Spinal cord (tissue), 10 donors: ENCODE measurements around the gene CBFB. TPM values are rescaled to one million over a fixed set of nuclear protein-coding genes. Genes with fewer than 3 reads are reported as not detected.
A peak's percentile ranks its signal among the peaks of the same experiment; 100 is the strongest.
"Not testable (repeated sequence)": the region's sequence is repeated elsewhere in the genome, so short reads cannot be mapped to it uniquely, and the experiment has no call there.

Source experiments
- DNase-seq, 6 donors: peaks; one replicate each; pipeline versions ENCODE4 v3.0.0 to v3.0.0-alpha.2; 2013 to 2015; ENCODE audit warnings: low spot score in 6 of 6, low read depth in 4 of 6
- H3K27ac ChIP-seq: one replicate; pipeline ENCODE4 v1.5.1; 2013; ENCODE audit warnings: low read depth, low read length, control low read depth
- H3K27me3 ChIP-seq: one replicate; pipeline ENCODE4 v1.6.1; 2013; ENCODE audit warnings: low read length; ENCODE audit not compliant: control insufficient read depth, insufficient read depth
- H3K36me3 ChIP-seq: one replicate; pipeline ENCODE4 v1.6.1; 2013; ENCODE audit warnings: low read length; ENCODE audit not compliant: control insufficient read depth, insufficient read depth
- H3K4me1 ChIP-seq: one replicate; pipeline ENCODE4 v1.6.1; 2013; ENCODE audit warnings: low read length; ENCODE audit not compliant: control insufficient read depth, insufficient read depth
- H3K4me3 ChIP-seq: one replicate; pipeline ENCODE4 v1.5.1; 2013; ENCODE audit warnings: low read depth, low read length, control low read depth
- H3K9me3 ChIP-seq: one replicate; pipeline ENCODE4 v1.6.1; 2013; ENCODE audit warnings: low read length; ENCODE audit not compliant: control insufficient read depth, insufficient read depth
- WGBS: methylation state at CpG from one replicate; pipeline ENCODE4 v1.1.5; 2013; ENCODE audit warnings: missing lambda C conversion rate; ENCODE audit not compliant: insufficient coverage; 5-methylcytosine and 5-hydroxymethylcytosine counted together
- polyA plus RNA-seq, 2 donors: library from polyadenylated mRNA; unstranded; fragments of 120-200 nt; gene quantifications; one replicate each; pipeline ENCODE4 v1.2.1, GENCODE V29; 2013; ENCODE audit not compliant: insufficient read length in 2 of 2
- total RNA-seq, 2 donors: library from RNA; depleted of rRNA in 1 of 2; stranded (reverse); fragments of 120-200 nt in 1 of 2; fragments of >200 nt in 1 of 2; gene quantifications; one replicate each; pipeline versions ENCODE4 v1.2.3 to v1.2.4, GENCODE V29; 2013 to 2014
- donor health status: healthy.

Gene CBFB
- total and polyA plus RNA-seq, 4 donors: 36.1 to 59.4 (median 42.0) TPM

DNA sequence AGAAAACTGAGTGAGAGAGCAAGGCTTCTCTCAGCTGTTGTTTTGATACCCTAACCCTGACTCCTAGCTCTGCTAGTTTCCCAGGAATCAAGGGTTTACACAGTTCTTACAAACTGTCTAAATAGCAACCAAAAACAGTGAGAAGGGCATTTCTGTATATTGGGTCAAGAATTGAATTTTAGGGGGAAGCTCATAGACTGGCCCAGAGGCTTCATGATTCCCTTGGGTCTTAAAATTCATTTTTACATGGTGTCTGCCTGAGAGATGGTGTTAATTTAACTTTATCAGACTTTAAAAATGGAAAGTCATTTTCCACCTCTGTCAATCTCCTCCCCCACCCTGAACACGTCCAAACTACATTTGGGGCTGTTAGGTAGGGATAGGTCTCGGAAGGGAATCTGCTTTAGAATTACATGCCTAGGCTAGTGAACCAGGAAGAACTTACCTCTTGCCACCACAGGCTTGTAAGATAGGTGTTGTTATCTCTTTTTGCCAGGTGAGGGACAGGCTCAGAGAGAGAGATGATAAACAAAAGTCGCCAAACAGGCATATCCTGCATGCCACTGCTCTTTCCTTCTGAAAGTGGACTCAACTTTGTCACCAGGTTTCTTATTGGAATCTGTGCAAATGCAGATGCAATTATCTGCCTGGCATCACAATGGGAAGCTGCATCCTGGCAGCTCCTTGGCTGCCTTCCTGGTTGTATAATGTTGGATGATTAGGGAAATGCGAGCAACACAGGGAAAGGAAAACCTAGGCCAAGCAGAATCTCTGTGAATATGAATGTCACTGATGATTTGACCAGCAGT lies 83.8 kb downstream of the CBFB start:
- peak in 1 of 6 donors; percentile 43 for DNase-seq
- Histone ChIP-seq H3K4me1 (peaks cover 15% of the 10 kb centered on the region), H3K36me3 (peaks cover 3% of the 10 kb centered on the region), H3K4me3 (no peak overlapping the region), H3K9me3 (no peaks in the 10 kb centered on the region), H3K27ac (no peak overlapping the region), H3K27me3 (no peaks in the 10 kb centered on the region)
- 83% methylated on average over 2 of the region's 4 CpGs for WGBS

DNA sequence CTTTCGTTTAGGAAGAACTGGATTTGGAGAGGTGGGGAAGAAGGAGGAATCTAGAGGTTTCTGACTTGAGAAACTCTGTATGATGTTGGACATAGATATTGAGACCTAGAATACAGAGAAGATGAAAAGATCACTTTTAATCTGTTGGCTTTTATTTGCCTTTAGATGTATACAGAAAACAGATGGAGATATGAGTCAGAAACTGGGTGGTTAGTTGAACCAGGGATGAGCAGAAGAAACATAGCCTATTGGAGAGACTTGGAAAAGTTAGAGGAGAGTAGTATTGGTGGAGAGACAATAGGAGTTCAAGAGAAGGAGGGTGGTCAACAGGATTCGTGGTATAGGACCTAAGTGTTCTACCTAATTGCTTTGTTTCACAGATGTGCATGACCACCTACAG lies 85.8 kb downstream of the CBFB start:
- DNase-seq: no peak
- Histone ChIP-seq H3K36me3 (peaks cover 5% of the 10 kb centered on the region), H3K27me3 (no peaks in the 10 kb centered on the region), H3K4me3 (no peak overlapping the region), H3K9me3 (no peaks in the 10 kb centered on the region), H3K27ac (no peak overlapping the region), H3K4me1 (peaks cover 9% of the 10 kb centered on the region)
- 82% methylated on average over 2 of the region's 2 CpGs for WGBS

- Histone ChIP-seq H3K27me3 (no peaks in the 10 kb centered on the region), H3K27ac (no peak overlapping the region), H3K36me3 (peaks cover 7% of the 10 kb centered on the region), H3K9me3 (no peaks in the 10 kb centered on the region), H3K4me1 (peaks cover 4% of the 10 kb centered on the region), H3K4me3 (no peak overlapping the region)
- WGBS: 93% methylated on average over 3 of the region's 7 CpGs
- DNase-seq: no peak
Observed at GRCh38 chr16:67115639-67116038, 86.7 kb downstream of the CBFB start.

- Histone ChIP-seq H3K4me1 (no peaks in the 10 kb centered on the region), H3K27me3 (no peaks in the 10 kb centered on the region), H3K36me3 (peaks cover 17% of the 10 kb centered on the region), H3K4me3 (no peak overlapping the region), H3K27ac (no peak overlapping the region), H3K9me3 (no peaks in the 10 kb centered on the region)
- 86% methylated on average over 10 of the region's 13 CpGs for WGBS
- no peak for DNase-seq
Observed at GRCh38 chr16:67116388-67117311, 87.7 kb downstream of the CBFB start.

- WGBS: 94% methylated on average over 2 of the region's 9 CpGs
- no peak overlapping the region for H3K4me3 ChIP-seq
- no peaks in the 10 kb centered on the region for H3K9me3 ChIP-seq
- peaks cover 27% of the 10 kb centered on the region for H3K36me3 ChIP-seq
- no peaks in the 10 kb centered on the region for H3K4me1 ChIP-seq
- H3K27me3 ChIP-seq: no peaks in the 10 kb centered on the region
- no peak for DNase-seq
- no peak overlapping the region for H3K27ac ChIP-seq
Observed at GRCh38 chr16:67117716-67118115, 88.8 kb downstream of the CBFB start.

DNA sequence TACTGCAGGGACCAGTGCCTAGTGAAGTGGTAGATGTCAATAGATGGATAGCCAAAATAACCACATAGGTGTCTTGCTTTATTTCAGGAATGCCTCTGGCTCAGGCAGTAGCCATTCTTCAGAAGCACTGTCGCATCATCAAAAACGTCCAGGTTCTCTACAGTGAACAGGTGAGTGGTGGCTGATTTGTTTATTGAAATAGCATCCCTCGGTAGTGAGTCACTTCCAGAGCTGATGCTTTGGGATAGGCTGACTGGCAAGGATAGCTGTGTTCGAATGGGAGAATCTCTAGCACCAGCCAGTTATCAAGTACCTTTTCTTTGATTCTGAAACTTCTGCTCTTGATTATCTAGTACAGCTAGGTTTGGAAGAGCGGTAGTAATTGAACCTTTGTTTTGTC lies 91.1 kb downstream of the CBFB start:
- H3K36me3 ChIP-seq: peaks cover 40% of the 10 kb centered on the region
- H3K27ac ChIP-seq: no peak overlapping the region
- DNase-seq: no peak
- WGBS: 70% methylated on average over 3 of the region's 5 CpGs
- no peaks in the 10 kb centered on the region for H3K9me3 ChIP-seq
- no peaks in the 10 kb centered on the region for H3K4me1 ChIP-seq
- no peak overlapping the region for H3K4me3 ChIP-seq
- H3K27me3 ChIP-seq: no peaks in the 10 kb centered on the region

- H3K9me3 ChIP-seq, H3K27me3 ChIP-seq, DNase-seq, H3K27ac ChIP-seq, H3K4me1 ChIP-seq, H3K4me3 ChIP-seq: not testable (repeated sequence)
- H3K36me3 ChIP-seq: peaks cover 47% of the 10 kb centered on the region
- no CpG with 5 or more reads among the region's 5 CpGs for WGBS
Observed at GRCh38 chr16:67122799-67123198, 93.8 kb downstream of the CBFB start.

DNA sequence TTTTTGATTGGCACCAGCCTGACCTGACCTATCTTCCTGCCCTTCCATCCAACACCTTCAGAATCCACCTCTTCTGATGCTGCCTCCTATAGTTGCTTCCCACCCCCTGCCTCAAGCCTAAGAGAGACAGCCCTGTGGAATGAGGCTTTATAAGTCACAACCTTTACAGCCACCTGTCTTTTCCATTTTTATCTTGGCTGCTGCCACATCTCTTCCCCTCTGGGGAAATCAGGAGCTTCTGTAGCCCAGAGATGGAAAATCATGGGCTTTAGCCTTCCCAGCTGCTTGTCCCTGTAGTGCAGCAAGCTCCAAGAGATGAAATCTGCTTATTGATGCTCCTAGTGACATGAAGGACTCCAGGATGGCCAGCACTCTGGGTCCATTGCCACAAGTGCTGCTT lies 99.5 kb downstream of the CBFB start:
- no peaks in the 10 kb centered on the region for H3K9me3 ChIP-seq
- no peak overlapping the region for H3K27ac ChIP-seq
- H3K27me3 ChIP-seq: no peaks in the 10 kb centered on the region
- H3K4me1 ChIP-seq: peaks cover 4% of the 10 kb centered on the region
- no peak for DNase-seq
- H3K36me3 ChIP-seq: peaks cover 34% of the 10 kb centered on the region
- H3K4me3 ChIP-seq: no peak overlapping the region

GRCh38 chr16:67128887-67129286 lies 99.9 kb downstream of the CBFB start:
- H3K4me1 ChIP-seq: peaks cover 4% of the 10 kb centered on the region
- no peak overlapping the region for H3K4me3 ChIP-seq
- peaks cover 35% of the 10 kb centered on the region for H3K36me3 ChIP-seq
- H3K9me3 ChIP-seq: no peaks in the 10 kb centered on the region
- 100% methylated on average over 3 of the region's 3 CpGs for WGBS
- no peak overlapping the region for H3K27ac ChIP-seq
- H3K27me3 ChIP-seq: no peaks in the 10 kb centered on the region
- DNase-seq: no peak
